Panc1 (cell line): ENCODE results near the gene POLDIP2. TPM values are rescaled to one million over a fixed set of nuclear protein-coding genes. Genes with fewer than 3 reads are reported as not detected.
A peak's percentile ranks its signal among the peaks of the same experiment; 100 is the strongest.

Experiments used
- ATAC-seq: fragments of 200-7000 bp; cut with Tn5 transposase; 2 replicates; pipeline ENCODE4 v1.9.1; 2020; ENCODE audit warnings: mild to moderate bottlenecking, moderate library complexity
- BruUV-seq: library from RNA; stranded (reverse); fragments of 400-500 nt; replicated peaks from 2 replicates; lab custom pipeline; 2021; lab: Mats Ljungman, UMichigan
- CTCF ChIA-PET: fragments of 300-600 bp; sonication (Branson Sonifier 250); formaldehyde crosslinking; loops from one replicate; lab custom pipeline; 2022; ENCODE audit warnings: antibody characterized with exemption; lab: Charles Lee
- POLR2A ChIA-PET: fragments of 300-600 bp; sonication (Branson Sonifier 250); formaldehyde crosslinking; loops from one replicate; lab custom pipeline; 2022; ENCODE audit warnings: antibody characterized with exemption; lab: Charles Lee
- DNase-seq: peaks from one replicate; pipeline ENCODE4 v3.0.0-alpha.2; 2010; ENCODE audit warnings: low read depth, low spot score
- H3K27ac ChIP-seq: 2 replicates; pipeline ENCODE4 v1.5.1; 2011; ENCODE audit warnings: mild to moderate bottlenecking, low read length, inconsistent platforms
- H3K27me3 ChIP-seq: fragments of 200-500 bp; sonication (Bioruptor generic); 2 replicates; pipeline ENCODE4 v1.6.0; 2014; ENCODE audit warnings: low read length, inconsistent platforms; ENCODE audit not compliant: control insufficient read depth, insufficient read depth
- H3K36me3 ChIP-seq: fragments of 200-500 bp; sonication (Bioruptor generic); 2 replicates; pipeline ENCODE4 v1.5.1; 2014; ENCODE audit warnings: inconsistent platforms, mild to moderate bottlenecking, low read length, moderate library complexity; ENCODE audit not compliant: control insufficient read depth, insufficient read depth
- H3K4me1 ChIP-seq: 2 replicates; pipeline ENCODE4 v1.5.1; 2011; ENCODE audit warnings: inconsistent platforms, mild to moderate bottlenecking, low read length, moderate library complexity; ENCODE audit not compliant: control insufficient read depth, insufficient read depth
- H3K4me3 ChIP-seq, 2 experiments: 2 replicates each; pipeline ENCODE4 v1.5.1; 2011 to 2012; ENCODE audit warnings: low read depth in 2 of 2, low read length in 2 of 2, mild to moderate bottlenecking in 2 of 2, inconsistent platforms in 1 of 2, moderate library complexity in 1 of 2
- H3K9me3 ChIP-seq: fragments of 200-500 bp; sonication (Bioruptor generic); 2 replicates; pipeline ENCODE4 v1.5.1; 2014; ENCODE audit warnings: low read depth, mild to moderate bottlenecking, inconsistent platforms, low read length, moderate library complexity; ENCODE audit not compliant: control insufficient read depth, insufficient read depth
- CTCF ChIP-seq: fragments of 450-650 bp; IDR thresholded peaks from 2 replicates; pipeline ENCODE4 v1.5.1; 2017; ENCODE audit warnings: mild to moderate bottlenecking
- POLR2AphosphoS5 ChIP-seq: IDR thresholded peaks from 2 replicates; pipeline ENCODE4 v1.6.1; 2012; ENCODE audit warnings: mild to moderate bottlenecking, low read depth, low read length, moderate library complexity
- REST ChIP-seq, 2 experiments: IDR thresholded peaks; 2 replicates each; pipeline ENCODE4 v1.6.1; 2011 to 2012; ENCODE audit warnings: low read depth in 2 of 2, control low read depth in 1 of 2, low read length in 1 of 2, mild to moderate bottlenecking in 1 of 2, moderate library complexity in 1 of 2; ENCODE audit not compliant: insufficient read depth in 1 of 2
- SIN3A ChIP-seq: IDR thresholded peaks from 2 replicates; pipeline ENCODE4 v1.6.1; 2012; ENCODE audit warnings: low read depth, mild to moderate bottlenecking, low read length, moderate library complexity, borderline replicate concordance; ENCODE audit not compliant: insufficient read depth
- TCF7L2 ChIP-seq: IDR thresholded peaks from 2 replicates; pipeline ENCODE4 v1.6.1; 2011; ENCODE audit warnings: mild to moderate bottlenecking, low read depth, low read length, inconsistent platforms
- in situ Hi-C: cut with HindIII; loops from 2 replicates; pipeline ENCODE4 v1.10.0; 2016; ENCODE audit warnings: low sequenced_read_pairs, low pct_unique_long_range_greater_than_20kb
- intact Hi-C: fragments of 100-400 bp; cut with micrococcal nuclease; formaldehyde crosslinking; loops from one replicate; pipeline ENCODE4 v1.10.0; 2022; ENCODE audit not compliant: unreplicated experiment
- total RNA-seq: library from RNA; stranded (reverse); gene quantifications from one replicate; pipeline ENCODE4 v1.2.1, GENCODE V29; 2021; ENCODE audit not compliant: unreplicated experiment

The POLDIP2 gene
- total RNA-seq, 1 experiment from 2014 or later = 175 TPM

GRCh38 chr17:28317099-28317965 is 40.0 kb downstream of the POLDIP2 start:
- intact Hi-C loops (no loop called here), in situ Hi-C loops (no loop called here)
- ChIA-PET POLR2A (interaction anchor here (1.0 kb wide), 1 partner anchor 18 kb away, joined by 3 read pairs; the partner anchor contains the start of gene TNFAIP1), CTCF (no interaction called here)
- peaks cover 23% of the 10 kb centered on the region for H3K4me1 ChIP-seq
- H3K4me3 ChIP-seq = no peak overlapping the region; a peak in 1 of 4 replicates
- H3K27ac ChIP-seq = peak overlapping the region; percentile 82
- TF ChIP-seq REST (IDR thresholded peaks at IDR 0.05; ENCODE audit: insufficient read depth in 1 of 2, low read depth in 2 of 2, low read length in 1 of 2) (no peak), POLR2AphosphoS5 (no peak), SIN3A (no peak), TCF7L2 (no peak), CTCF (no peak)
- H3K36me3 ChIP-seq = no peaks in the 10 kb centered on the region
- H3K9me3 ChIP-seq = no peaks in the 10 kb centered on the region
- no peak for DNase-seq
- H3K27me3 ChIP-seq = no peaks in the 10 kb centered on the region
- BruUV-seq = no TSS peak
- ATAC-seq = no peak

GRCh38 chr17:28315846-28316705 is 41.3 kb downstream of the POLDIP2 start:
- POLR2A ChIA-PET = no interaction called here
- BruUV-seq = no TSS peak
- CTCF ChIA-PET = no interaction called here
- in situ Hi-C loops = no loop called here
- no peaks in the 10 kb centered on the region for H3K36me3 ChIP-seq
- DNase-seq (no peak), ATAC-seq (no peak)
- no peak overlapping the region for H3K27ac ChIP-seq
- peaks cover 18% of the 10 kb centered on the region for H3K4me1 ChIP-seq
- TF ChIP-seq REST (IDR thresholded peaks at IDR 0.05; ENCODE audit: insufficient read depth in 1 of 2, low read depth in 2 of 2, low read length in 1 of 2) (no peak), CTCF (no peak), POLR2AphosphoS5 (no peak), TCF7L2 (no peak), SIN3A (no peak)
- no peaks in the 10 kb centered on the region for H3K9me3 ChIP-seq
- no peak overlapping the region for H3K4me3 ChIP-seq
- no peaks in the 10 kb centered on the region for H3K27me3 ChIP-seq
- intact Hi-C loops = no loop called here
